NCI-H446 treated with DMSO at 0.1 percent for 48 hours (cell line): ENCODE results near the gene HNRNPA1.
A peak's percentile ranks its signal among the peaks of the same experiment; 100 is the strongest.
"Not testable (repeated sequence)": the region's sequence is repeated elsewhere in the genome, so short reads cannot be mapped to it uniquely, and the experiment has no call there.

ENCODE experiments used
- DNase-seq: peaks from one replicate; lab custom pipeline; 2025; lab: John Stamatoyannopoulos, UW

The HNRNPA1 gene

DNA sequence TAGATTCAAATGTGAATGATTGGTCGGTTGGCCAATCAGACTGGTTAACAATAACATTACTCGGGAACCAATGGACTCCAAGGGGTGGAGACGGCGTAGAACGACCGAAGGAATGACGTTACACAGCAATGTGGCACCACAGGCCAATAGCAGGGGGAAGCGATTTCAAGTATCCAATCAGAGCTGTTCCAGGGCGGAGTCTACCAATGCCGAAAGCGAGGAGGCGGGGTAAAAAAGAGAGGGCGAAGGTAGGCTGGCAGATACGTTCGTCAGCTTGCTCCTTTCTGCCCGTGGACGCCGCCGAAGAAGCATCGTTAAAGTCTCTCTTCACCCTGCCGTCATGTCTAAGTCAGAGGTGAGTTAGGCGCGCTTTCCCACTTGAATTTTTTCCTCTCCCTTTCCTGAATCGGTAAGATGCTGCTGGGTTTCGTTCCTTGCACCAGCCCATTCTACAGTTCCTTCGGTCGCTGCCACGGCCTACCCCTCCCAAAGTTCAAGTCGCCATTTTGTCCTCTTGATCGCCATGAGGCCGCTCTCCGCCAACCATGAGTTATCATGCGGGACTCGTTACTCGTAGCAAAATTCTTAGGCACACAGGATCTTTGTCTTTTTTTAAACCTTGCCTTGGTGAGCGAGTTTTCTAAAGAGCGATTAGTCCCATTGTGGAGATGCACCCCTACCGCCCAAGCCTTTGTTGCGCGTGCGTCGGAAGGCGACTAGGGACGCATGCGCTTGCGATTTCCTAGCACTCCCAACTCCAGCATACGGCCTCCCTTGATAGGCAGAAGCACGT lies at the start of gene HNRNPA1:
Gene HNRNPA1, plus strand, starts transcription at position 259 of the 793 bp plus-strand sequence. Its CDS starts 82 bp downstream, at position 341.
- peak; percentile 99 for DNase-seq

DNA sequence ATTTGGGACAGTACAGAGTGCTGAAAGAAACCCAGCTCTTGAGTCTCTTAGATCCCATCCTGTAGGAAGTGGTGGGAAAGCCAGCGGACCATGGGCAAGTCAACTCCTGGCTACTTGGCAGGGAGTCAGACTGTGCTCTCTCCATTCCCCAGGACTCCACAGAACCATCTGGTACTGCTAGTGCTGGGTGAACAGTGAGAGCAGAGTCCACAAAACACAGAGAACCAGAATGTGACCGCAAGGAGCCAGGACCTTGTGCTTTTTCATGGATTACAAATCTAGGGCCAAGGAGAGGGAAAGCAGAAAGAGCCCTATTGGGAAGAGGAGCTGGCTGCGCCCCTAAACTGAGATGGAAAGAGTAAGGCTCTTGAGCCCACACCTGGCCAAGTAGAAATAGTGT lies 49.3 kb upstream of the HNRNPA1 start:
- DNase-seq, result not testable (repeated sequence)

DNA sequence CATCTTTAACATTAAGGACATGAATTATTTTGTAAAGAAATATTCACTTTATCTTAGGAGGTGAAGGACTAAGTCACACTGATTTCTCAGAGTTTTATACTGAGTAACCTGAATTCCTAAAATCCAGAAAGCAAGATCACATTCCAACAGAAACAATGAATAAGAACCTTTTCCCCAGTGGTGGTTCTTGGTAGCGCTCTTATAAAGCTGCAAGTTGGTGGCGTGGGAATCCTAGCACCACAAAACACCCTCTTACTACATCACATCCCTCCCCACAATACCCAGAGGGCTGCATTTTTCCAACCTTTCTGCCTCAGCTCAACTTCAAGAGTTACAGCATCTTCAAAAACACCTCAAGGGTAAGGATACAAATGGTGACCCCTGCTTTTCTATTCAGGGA lies 47.7 kb upstream of the HNRNPA1 start:
- no peak for DNase-seq

DNA sequence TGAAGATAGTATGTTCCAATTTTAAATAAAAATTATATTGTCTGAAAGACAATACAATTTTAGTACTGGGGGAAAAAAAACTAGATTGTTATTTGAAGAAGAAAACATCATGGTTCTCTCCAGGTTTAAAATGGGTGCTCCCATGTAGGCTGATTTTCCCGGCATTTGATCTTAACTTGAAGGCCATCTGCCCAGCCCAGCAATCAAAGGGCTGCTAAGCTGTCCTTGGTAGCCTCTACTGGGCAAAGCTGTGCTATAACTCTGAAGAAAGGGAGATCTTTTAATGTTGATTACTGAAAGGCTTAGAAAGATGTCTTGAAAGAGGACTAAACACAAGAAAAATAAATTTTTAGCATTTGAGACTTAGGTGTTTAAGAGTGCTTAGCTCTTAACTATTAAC lies 42.0 kb upstream of the HNRNPA1 start:
- DNase-seq, result no peak

DNA sequence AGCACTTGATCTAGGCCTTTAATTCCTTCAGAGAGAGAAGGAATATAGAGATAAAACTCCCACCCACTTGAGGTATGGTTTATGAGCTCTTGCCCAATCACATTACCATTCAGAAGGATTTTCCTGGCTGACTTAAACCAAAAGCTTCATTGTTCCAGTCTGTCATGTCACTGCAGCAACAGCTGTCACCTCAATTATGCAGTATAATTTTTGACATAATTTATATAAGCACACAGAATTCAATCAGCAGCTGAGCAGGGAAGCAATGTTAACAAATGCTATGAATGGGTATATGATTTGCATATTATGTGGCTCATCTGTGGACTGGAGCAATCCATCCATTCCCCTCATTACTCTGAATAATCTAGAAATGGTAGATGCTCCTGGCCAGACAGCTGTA lies 40.9 kb upstream of the HNRNPA1 start:
- DNase-seq, result no peak

DNA sequence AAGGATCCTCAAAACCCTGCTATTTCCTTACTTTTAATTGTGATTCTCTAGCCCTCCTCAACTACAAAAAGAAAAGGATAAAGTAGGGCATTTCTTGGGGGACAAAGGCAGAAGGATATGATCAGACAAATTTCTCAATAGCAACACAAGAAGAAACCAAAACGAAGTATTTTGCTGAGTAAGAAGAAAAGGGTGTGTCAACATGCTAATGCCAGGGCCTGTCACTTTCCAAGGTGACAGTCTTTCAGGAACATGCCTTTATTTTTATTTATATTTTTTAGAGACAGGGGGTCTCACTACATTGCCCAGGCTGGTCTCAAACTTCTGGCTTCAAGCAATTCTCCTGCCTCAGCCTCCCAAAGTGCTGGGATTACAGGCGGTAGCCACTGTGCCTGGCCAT lies 40.4 kb upstream of the HNRNPA1 start:
- no peak for DNase-seq

DNA sequence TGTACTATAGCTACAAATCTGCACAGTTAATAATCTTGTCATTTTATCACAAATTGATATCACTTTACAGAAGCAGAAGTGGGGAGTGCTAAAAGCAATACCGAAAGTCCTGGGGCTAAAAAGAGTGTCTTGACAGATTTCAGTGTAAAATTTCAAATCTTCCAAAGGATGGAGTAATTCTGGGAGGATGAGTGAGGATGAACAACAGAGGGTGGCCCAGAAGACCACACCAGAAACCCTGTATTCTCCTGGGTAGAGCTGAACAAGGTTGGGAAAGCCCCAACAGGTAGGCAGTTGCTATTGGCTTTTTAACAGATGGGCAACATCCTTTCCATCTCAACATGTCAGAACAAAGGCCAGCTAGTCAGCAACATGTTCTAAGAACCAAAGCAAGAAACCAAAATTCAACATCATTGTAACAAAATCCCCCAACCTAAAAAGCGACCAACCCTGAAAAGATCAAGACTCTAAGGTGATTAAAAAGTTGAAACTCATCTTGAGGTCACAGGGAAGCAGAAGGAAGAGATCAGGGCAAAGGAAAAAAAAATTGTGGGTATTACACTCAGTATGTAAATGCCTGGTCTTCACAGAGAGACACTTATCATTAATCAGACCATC lies 39.4 kb upstream of the HNRNPA1 start:
- DNase-seq, result no peak

DNA sequence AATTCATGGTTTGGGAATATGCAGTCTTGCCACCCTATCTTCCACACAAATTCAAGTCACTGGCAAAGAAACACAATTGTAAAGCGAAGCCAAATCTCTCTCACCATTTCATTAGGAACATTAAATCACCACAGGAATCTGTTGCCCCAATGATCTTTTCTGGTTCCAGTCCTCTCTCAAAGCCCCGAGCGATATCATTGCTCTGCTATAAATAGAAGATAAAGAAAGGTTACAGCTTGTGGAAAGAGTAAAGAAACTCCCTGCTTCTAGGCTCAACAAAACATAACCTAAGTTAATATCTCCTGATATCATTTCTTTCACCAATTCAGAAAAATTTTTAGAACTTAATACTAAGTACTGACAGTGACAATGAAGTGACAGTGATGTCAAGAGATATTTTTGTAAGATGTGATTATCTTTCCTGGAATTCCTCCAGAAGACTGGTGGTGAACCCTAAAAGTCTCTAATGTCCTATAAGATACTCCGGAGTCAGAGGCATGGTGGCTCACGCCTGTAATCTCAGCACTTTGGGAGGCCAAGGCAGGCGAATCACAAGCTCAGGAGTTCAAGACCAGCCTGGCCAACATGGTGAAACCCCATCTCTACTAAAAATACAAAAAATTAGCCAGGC lies 34.4 kb upstream of the HNRNPA1 start:
- no peak for DNase-seq

DNA sequence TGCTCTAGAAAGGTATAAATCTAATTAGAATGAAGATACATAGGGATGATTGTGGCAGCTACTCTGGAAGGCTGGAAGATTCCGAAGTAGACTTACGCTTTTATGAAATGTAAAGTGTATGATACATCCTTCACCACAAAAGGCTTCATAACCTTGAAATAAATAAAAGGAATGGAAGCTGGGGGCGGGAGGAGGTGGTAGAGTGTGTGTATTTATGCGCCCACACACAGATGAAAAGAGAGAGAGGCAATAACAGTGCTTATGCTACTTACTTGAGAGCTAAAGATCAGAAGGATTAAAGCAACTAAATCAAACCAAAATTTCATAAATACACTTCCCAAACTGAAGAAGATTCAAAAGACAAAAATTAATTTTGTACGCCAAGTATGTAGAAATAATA lies 31.0 kb upstream of the HNRNPA1 start:
- no peak for DNase-seq

DNA sequence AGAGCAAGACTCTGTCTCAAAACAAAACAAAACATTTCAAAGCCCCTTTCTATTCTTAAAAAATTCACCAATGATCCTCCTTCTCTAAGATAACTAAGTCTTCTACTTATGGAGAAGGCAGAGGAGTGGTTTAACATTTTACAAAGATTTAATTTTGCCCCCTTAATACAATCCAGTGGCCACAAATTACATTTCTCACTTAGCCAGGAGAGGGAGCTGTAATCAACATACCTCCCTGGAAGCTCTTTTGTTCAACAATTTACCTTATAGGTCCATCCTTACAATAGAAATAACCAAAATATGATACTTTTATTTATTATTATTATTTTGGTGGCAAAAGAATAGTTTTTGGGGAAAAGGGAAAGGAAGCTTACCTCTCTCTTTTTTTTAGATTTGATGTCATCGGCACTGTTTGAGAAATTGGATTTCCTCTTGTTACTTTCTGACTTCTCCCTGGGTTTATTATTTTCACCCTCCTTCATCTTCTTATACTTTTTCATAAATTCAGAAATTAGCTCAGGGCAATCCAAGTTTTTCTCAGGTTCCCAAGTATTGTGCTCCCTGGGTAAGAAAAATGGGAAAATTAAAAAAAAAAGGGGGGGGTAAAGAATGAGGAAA lies 28.8 kb upstream of the HNRNPA1 start:
- DNase-seq, result peak; percentile 33

DNA sequence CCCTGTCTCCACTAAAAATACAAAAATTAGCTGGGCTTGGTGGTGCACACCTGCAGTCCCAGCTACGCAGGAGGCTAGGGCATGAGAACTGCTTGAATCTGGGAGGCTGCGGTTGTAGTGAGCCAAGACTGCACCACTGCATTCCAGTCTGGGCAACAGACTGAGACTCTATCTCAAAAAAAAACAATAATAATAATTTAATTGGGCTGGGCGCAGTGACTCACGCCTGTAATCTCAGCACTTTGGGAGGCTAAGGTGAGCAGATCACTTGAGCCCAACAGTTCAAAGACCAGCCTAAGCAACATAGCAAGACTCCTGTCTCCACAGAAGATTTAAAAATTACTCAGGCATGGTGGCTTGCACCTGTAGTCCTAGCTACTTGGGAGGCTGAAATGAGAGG lies 27.3 kb upstream of the HNRNPA1 start:
- DNase-seq, result no peak

DNA sequence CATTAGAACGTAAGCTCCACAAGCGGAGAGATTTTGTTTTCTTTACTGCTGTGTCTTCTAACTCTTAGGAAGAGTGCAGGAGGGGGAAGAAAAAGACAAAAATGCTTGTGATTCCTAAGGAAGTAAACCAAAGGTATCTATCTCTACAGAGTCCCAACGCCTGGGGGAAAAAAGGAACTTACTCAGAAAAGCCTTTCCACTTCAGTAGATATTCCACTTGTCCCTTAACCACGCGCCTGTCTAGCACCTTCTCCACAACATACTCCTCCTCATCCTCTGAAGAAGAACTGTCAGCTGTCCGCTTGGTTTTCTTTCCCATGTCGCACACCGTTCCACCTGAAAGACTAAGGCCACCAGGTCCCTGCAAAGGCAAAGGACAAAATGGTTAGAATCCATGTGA lies 23.2 kb upstream of the HNRNPA1 start:
- DNase-seq, result no peak

DNA sequence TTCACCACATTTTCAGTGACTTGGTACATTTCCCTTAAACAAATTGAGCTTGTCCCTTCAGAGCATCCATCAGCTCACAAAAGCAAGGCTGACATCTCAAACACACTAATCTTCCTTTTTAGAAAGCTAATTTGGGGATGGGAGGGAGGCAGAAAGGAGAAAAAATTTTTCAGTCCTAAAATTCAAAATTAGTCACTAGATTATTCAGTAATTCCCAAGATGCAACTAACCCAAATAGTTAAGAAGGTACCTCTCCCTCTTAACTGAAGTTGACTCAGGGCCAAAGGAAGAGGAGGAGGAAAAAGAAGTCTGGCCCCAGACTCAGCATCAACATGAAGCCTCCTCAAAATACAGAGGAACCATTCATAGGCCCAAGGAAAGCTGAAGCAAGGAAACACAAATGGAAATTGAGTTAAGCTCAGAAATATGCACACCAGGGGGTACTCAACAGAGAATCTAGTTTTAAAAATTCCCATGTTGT lies 22.3 kb upstream of the HNRNPA1 start:
- no peak for DNase-seq

DNA sequence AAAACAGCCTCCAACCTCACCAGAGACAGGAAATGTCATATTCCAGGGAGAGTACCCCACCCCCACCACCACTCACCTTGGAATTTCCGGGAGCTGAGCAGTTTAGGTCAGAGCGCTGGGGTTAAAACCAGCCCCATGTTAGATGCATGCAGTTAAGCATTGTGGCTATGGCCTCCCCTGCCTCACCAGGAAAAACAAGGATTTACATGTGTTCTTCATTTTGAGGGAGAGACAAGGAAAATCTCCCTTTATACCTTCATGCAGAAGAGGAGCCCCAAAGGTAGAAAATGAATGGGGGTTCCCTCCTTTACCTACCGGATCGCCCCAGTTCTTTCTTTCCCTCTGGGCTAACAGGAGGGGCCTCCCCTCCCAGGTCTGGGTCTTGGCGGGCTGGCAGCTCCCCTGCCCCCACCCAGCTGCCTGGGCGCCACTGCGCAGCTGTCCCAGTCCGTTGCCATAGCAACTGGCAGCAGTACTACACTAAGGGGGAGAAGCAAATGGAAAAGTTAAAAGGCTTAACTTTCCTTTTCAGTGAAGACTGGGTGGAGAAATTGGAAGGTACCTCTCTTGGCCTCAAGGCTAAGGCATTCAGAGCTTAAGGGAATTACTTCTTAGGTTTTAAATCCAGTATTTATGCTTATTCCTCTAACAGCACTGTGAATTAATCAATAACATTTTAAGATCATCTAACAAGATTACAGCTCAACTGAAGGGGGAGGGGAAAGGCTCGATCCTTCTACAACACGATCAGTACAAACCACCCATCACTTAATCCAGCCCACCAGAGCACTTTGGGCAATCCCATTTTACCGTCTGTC lies 21.1 kb upstream of the HNRNPA1 start:
- peak; percentile 92 for DNase-seq

DNA sequence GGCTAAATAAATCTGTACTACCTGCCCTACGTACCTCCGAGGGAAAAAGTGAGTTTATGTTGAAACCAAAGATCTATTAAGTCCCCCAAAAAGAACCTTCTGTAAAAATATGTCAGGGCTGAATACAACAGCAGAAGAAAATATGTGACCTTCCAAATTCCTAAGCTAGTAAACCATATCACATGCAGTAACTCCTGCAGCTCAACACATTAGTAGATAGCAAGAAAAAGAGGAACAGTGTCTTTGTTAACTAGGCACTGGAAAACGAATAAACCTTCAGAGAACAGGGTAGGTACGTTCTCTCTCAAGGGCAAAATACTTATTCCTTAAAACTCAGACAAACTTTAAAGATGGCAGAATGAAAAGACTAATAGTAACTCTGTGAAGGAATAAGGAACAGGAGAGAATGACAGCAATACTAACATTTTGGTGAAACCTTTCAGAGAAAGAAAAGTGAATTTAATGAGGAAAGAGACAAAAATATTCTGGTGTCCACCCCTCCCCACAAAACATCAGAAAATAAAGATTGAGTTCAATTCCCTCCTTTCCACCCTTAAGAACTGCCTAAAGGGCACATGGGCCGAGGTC lies 18.6 kb upstream of the HNRNPA1 start:
- no peak for DNase-seq

DNA sequence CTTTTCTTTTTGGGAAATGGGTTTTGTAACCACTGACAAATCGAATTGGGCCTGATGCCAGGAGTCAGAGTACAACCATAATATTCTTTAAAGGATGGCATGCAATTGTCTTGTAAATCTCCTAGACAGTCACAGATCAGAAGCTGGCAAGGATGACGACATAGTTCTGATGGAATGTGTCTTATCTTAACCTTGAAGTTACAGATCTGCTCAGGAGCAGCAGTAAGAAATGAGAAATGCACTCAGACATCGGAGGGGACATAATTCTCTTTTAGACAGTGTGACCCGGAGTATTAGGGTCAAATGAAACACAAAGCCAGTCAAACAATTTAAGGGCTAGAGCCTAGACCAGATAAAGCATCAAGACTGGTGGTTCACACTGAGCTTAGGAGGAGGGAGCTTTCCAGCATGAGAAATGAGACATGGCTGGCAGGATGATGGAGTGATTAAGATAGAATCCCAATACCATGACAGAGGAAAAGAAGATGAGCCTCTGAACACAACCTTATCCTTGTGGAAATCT lies 18.1 kb upstream of the HNRNPA1 start:
- DNase-seq, result no peak

DNA sequence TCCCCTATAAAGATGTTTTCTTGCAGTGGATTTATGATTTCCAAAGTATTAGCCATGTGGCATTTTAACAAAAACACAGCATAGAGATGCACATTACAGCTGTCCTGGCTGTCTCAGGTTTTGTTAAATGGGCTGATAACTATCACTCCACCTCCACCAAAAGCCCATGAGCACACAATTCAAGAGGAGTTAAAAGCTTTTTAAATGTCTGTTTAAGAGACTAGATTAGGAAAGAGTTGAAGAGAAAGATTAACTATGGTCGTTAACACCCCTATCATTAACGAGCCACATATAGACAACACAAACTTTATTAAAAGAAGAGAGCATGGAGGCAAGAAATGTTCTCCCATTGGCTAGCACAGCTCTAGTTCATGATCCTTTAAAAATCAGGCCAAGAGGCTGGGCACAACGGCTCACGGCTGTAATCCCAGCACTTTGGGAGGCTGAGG lies 15.1 kb upstream of the HNRNPA1 start:
- no peak for DNase-seq

DNA sequence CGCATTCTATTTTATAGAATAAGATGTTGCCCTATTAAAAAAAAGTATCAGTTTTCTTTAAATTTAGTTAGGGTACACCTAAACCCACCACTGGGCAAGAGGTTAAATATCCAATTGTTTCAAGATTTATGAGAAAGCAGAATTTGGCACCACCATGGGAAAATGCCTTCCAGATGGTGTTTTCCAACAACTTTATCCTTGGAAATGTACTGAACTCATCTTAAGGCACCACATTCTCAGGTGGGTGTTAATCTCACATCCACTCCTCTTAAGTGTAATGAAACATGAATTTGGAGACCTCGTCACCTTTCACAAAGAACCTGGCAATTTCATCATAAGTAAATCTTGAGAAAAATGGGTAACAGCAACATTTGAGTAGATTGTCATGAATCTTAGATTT lies 13.7 kb upstream of the HNRNPA1 start:
- DNase-seq, result no peak

DNA sequence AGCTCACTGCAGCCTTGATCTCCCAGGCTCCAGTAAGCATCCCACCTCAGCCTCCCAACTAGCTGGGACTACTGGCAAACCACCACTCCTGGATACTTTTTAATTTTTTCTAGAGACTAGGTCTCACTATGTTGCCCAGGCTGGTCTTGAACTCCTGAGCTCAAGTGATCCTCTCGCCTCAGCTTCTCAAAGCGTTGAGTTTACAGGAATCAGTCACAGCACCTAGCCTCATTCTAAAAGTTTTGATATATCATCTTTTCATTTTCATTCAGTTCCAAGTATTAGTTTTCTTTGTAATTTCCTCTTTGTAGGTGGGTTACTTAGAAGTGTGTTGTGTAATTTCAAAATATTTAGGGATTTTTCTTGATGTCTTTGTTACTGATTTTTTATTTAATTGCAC lies 10.2 kb upstream of the HNRNPA1 start:
- DNase-seq, result no peak

DNA sequence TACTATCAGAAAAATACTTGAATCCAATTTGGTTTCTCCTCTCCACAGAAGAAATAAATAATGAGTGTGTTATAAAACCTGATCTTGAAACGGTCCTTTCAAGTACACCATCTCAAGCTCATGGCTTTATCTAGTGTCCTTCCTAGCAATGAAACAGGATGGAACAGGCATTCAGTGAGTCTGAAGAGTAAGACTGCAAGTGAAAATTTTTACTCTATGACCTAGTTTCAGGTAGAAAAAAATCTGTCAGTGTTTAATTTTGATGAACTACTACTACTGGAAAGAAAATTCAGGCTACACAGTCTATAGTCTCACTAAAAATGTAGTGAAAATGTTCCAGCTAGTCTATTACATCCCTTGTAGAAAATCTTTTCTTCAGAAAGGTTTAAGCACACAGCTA lies 8.3 kb upstream of the HNRNPA1 start:
- no peak for DNase-seq

DNA sequence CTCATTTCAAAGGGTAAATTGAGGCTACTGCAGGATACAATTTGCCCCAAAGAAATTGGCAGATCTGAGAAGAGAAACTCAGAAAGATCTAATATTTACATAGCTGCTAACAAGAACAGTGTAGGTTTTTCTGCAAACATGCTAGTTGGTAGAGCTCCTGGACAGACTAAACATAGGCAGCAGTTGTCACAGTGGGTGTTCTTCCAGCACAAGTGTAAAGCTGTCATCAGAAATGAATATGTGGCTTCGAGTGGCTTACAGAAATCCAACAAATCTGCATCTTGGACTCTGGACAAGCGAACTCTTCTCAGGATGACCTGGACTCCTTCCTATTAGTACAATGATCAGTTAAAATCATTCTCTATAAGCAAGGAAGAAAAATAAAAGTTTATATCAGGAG lies 6.5 kb upstream of the HNRNPA1 start:
- DNase-seq, result peak; percentile 62
